ENCODE results near the gene UNC13B.
"Not testable (repeated sequence)": the region's sequence is repeated elsewhere in the genome, so short reads cannot be mapped to it uniquely, and the experiment has no call there.

Gene UNC13B

GRCh38 chr9:35226651-35227050 lies 64.8 kb downstream of the UNC13B start:
- DNase-seq (ENCODE audit: low spot score): no peak

- DNase-seq (ENCODE audit: low spot score): no peak
These were observed 65.5 kb downstream of the UNC13B start for GRCh38 chr9:35227284-35227683.

- DNase-seq (ENCODE audit: low spot score): no peak
These were observed 67.4 kb downstream of the UNC13B start for GRCh38 chr9:35229066-35229778.

- no peak for DNase-seq (ENCODE audit: low spot score)
These were observed 68.0 kb downstream of the UNC13B start for GRCh38 chr9:35229779-35230143.

- no peak for DNase-seq (ENCODE audit: low spot score)
These were observed 71.2 kb downstream of the UNC13B start for GRCh38 chr9:35232867-35233544.

GRCh38 chr9:35236692-35237091 lies 74.9 kb downstream of the UNC13B start:
- no peak for DNase-seq (ENCODE audit: low spot score)

- no peak for DNase-seq (ENCODE audit: low spot score)
These were observed 75.5 kb downstream of the UNC13B start for GRCh38 chr9:35237311-35237710.

- not testable (repeated sequence) for DNase-seq (ENCODE audit: low spot score)
These were observed 84.1 kb downstream of the UNC13B start for GRCh38 chr9:35245945-35246344.

GRCh38 chr9:35253075-35253474 lies 91.3 kb downstream of the UNC13B start:
- DNase-seq (ENCODE audit: low spot score): no peak

GRCh38 chr9:35254237-35254636 lies 92.4 kb downstream of the UNC13B start:
- no peak for DNase-seq (ENCODE audit: low spot score)

GRCh38 chr9:35254984-35255857 lies 93.4 kb downstream of the UNC13B start:
- no peak for DNase-seq (ENCODE audit: low spot score)

- no peak for DNase-seq (ENCODE audit: low spot score)
These were observed 96.3 kb downstream of the UNC13B start for GRCh38 chr9:35257986-35258659.

- DNase-seq (ENCODE audit: low spot score): peak; percentile 40
These were observed 97.1 kb downstream of the UNC13B start for GRCh38 chr9:35258660-35259474.

GRCh38 chr9:35260186-35260585 lies 98.4 kb downstream of the UNC13B start:
- DNase-seq (ENCODE audit: low spot score): no peak

GRCh38 chr9:35262064-35262463 lies 100.3 kb downstream of the UNC13B start:
- DNase-seq (ENCODE audit: low spot score): no peak

GRCh38 chr9:35267710-35268109 lies 105.9 kb downstream of the UNC13B start:
- DNase-seq (ENCODE audit: low spot score): no peak

- no peak for DNase-seq (ENCODE audit: low spot score)
These were observed 108.1 kb downstream of the UNC13B start for GRCh38 chr9:35269919-35270318.

- no peak for DNase-seq (ENCODE audit: low spot score)
These were observed 109.8 kb downstream of the UNC13B start for GRCh38 chr9:35271637-35272036.

GRCh38 chr9:35272989-35273388 lies 111.2 kb downstream of the UNC13B start:
- DNase-seq (ENCODE audit: low spot score): no peak

- DNase-seq (ENCODE audit: low spot score): no peak
These were observed 111.8 kb downstream of the UNC13B start for GRCh38 chr9:35273591-35273990.

GRCh38 chr9:35274993-35275392 lies 113.2 kb downstream of the UNC13B start:
- DNase-seq (ENCODE audit: low spot score): no peak
